Fibroblast of villous mesenchyme (primary cell): ENCODE measurements around the gene MT1G. TPM values are rescaled to one million over a fixed set of nuclear protein-coding genes. Genes with fewer than 3 reads are reported as not detected.
"Not testable (repeated sequence)": the region's sequence is repeated elsewhere in the genome, so short reads cannot be mapped to it uniquely, and the experiment has no call there.

Experiments
- DNase-seq: peaks from one replicate; pipeline ENCODE4 v3.0.0-alpha.2; 2010; ENCODE audit warnings: low read depth
- H3K4me3 ChIP-seq: 2 replicates; pipeline ENCODE4 v1.5.1; 2011; ENCODE audit warnings: low read depth, mild to moderate bottlenecking, low read length
- CTCF ChIP-seq: IDR thresholded peaks from 2 replicates; pipeline ENCODE4 v1.5.1; 2012; ENCODE audit warnings: low read depth, mild to moderate bottlenecking, low read length; ENCODE audit not compliant: insufficient read depth
- total RNA-seq: library from RNA; depleted of rRNA; stranded (reverse); fragments of >200 nt; gene quantifications from 2 replicates; pipeline ENCODE4 v1.2.3, GENCODE V29; 2012

MT1G gene
- total RNA-seq, 1 donor = not detected

- TF ChIP-seq CTCF = no peak
- H3K4me3 ChIP-seq = no peak overlapping the region
- no peak for DNase-seq
Measured at GRCh38 chr16:56679078-56679730, 11.3 kb upstream of the MT1G start.

- no peak for DNase-seq
- no peak overlapping the region for H3K4me3 ChIP-seq
- TF ChIP-seq CTCF = no peak
Measured at GRCh38 chr16:56677474-56677873, 9.6 kb upstream of the MT1G start.

GRCh38 chr16:56675685-56676210 lies 7.9 kb upstream of the MT1G start:
- TF ChIP-seq CTCF = no peak
- DNase-seq = no peak
- peak overlapping the region; percentile 23 for H3K4me3 ChIP-seq

DNA sequence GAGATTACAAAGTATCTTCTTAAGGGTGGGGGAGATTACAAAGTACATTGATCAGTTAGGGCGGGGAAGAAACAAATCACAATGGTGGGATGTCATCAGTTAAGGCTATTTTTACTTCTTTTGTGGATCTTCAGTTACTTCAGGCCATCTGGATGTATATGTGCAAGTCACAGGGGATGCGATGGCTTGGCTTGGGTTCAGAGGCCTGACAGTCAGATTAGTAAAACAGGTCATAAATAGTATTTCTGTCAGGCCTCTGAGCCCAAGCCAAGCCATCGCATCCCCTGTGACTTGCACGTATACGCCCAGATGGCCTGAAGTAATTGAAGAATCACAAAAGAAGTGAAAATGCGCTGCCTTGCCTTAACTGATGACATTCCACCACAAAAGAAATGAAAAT lies 6.7 kb upstream of the MT1G start:
- H3K4me3 ChIP-seq = not testable (repeated sequence)

GRCh38 chr16:56673921-56674320 lies 6.1 kb upstream of the MT1G start:
- peak; percentile 62 for TF ChIP-seq CTCF
- H3K4me3 ChIP-seq = no peak overlapping the region
- DNase-seq = peak; percentile 33

More for the DNA sequence above, 6.7 kb upstream of the MT1G start:
- DNase-seq = not testable (repeated sequence)

- H3K4me3 ChIP-seq = no peak overlapping the region
- TF ChIP-seq CTCF = no peak
- DNase-seq = no peak
Measured at GRCh38 chr16:56672761-56673536, 5.1 kb upstream of the MT1G start.

DNA sequence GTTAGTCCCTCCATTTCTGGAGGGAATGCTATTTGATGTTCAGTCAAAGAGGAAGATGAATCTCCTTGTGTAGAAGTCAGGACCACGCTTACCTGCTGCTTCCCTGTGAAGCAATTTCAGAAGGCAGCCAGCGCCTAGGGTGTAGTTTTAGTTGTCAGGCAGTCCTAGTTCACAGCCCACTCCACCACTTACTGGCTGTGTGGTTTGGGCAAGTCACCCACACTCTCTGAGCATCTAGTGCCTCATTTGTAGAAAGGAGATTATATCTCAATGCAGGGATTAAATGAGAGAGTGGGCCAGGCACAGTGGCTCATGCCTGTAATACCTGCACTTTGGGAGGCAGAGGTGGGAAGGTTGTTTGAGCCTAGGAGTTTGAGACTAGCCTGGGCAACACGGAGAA lies 4.3 kb upstream of the MT1G start:
- H3K4me3 ChIP-seq, DNase-seq: not testable (repeated sequence)

DNA sequence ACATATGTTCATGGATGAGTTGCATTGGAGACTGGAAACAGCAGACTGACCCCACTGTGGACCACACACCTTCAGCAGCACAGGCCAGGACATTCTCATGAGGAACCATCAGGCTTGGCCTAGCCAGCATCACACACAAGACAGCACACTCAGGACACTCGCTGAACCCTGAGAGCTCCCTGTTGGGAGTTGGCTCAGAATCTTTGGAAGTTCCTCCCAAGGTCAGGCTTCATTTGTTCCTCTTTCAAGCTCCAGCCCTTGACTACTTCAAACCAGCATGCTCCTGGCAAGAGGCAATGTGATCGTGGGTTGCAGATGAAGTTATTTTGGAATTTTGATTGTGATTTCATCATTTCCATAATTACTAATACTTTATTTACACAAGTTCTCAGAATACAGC lies 3.8 kb upstream of the MT1G start:
- DNase-seq = not testable (repeated sequence)

More for the DNA sequence above, 3.8 kb upstream of the MT1G start:
- H3K4me3 ChIP-seq = not testable (repeated sequence)
